Astrocyte of the spinal cord (primary cell): ENCODE measurements around the gene ADGRL2.

Experiments
- DNase-seq: peaks from one replicate; pipeline ENCODE4 v3.0.0; 2011; ENCODE audit warnings: low read depth, low spot score
- H3K4me3 ChIP-seq: 2 replicates; pipeline ENCODE4 v1.5.1; 2011; ENCODE audit warnings: low read depth, mild to moderate bottlenecking, low read length, moderate library complexity
- CTCF ChIP-seq: IDR thresholded peaks from 2 replicates; pipeline ENCODE4 v1.5.1; 2012; ENCODE audit warnings: low read depth, mild to moderate bottlenecking, low read length, inconsistent platforms
- in situ Hi-C: cut with HindIII; loops from 2 replicates; pipeline ENCODE4 v1.10.0; 2017; ENCODE audit warnings: low sequenced_read_pairs

ADGRL2 gene

GRCh38 chr1:81800695-81801650 is at the start of gene ADGRL2:
TSS of gene ADGRL2 (plus strand) at chr1:81800934. CDS start at chr1:81836985, 36,051 bp downstream.
- no peak for TF ChIP-seq CTCF
- in situ Hi-C loops: no loop called here
- peak; percentile 92 for DNase-seq
- peak within 1 kb of the TSS; percentile 72 for H3K4me3 ChIP-seq

- in situ Hi-C loops: no loop called here
- no peak for TF ChIP-seq CTCF
- DNase-seq: no peak
- H3K4me3 ChIP-seq: no peak overlapping the region
These were observed 47.9 kb upstream of the ADGRL2 start for GRCh38 chr1:81752840-81753239.

GRCh38 chr1:81754424-81754823 is 46.3 kb upstream of the ADGRL2 start:
- TF ChIP-seq CTCF: no peak

GRCh38 chr1:81756872-81757271 is 43.9 kb upstream of the ADGRL2 start:
- in situ Hi-C loops: no loop called here
- peak; percentile 38 for DNase-seq
- no peak for TF ChIP-seq CTCF
- no peak overlapping the region for H3K4me3 ChIP-seq

More at GRCh38 chr1:81754424-81754823, 46.3 kb upstream of the ADGRL2 start:
- DNase-seq: no peak
- H3K4me3 ChIP-seq: no peak overlapping the region
- in situ Hi-C loops: no loop called here

GRCh38 chr1:81757398-81758020 is 43.2 kb upstream of the ADGRL2 start:
- in situ Hi-C loops: no loop called here
- no peak overlapping the region for H3K4me3 ChIP-seq
- TF ChIP-seq CTCF: no peak
- DNase-seq: no peak

- in situ Hi-C loops: no loop called here
- DNase-seq: peak; percentile 8
- H3K4me3 ChIP-seq: no peak overlapping the region
- TF ChIP-seq CTCF: no peak
These were observed 42.6 kb upstream of the ADGRL2 start for GRCh38 chr1:81758181-81758580.
